T-cell (primary cell): ENCODE measurements around the gene CLEC16A. TPM values are rescaled to one million over a fixed set of nuclear protein-coding genes. Genes with fewer than 3 reads are reported as not detected.
"Not testable (repeated sequence)": the region's sequence is repeated elsewhere in the genome, so short reads cannot be mapped to it uniquely, and the experiment has no call there.

Source experiments
- ATAC-seq, 4 experiments: fragments of 200-7000 bp in 3 of 4; fragments of 150-1000 bp in 1 of 4; cut with Tn5 transposase; replicated peaks in 1 of 4; 1 replicate in 3 of 4; 2 replicates in 1 of 4; pipeline ENCODE4 v1.10.0; 2021; ENCODE audit warnings: moderate library complexity in 3 of 4, mild to moderate bottlenecking in 2 of 4, moderate number of reproducible peaks in 1 of 4
- CTCF ChIA-PET, 2 donors: fragments of 300-600 bp; sonication (Branson Sonifier 250); formaldehyde crosslinking; loops; one replicate each; lab custom pipeline; 2022; ENCODE audit warnings: antibody characterized with exemption in 2 of 2; lab: Charles Lee
- POLR2A ChIA-PET, 2 donors: fragments of 300-600 bp; sonication (Branson Sonifier 250); formaldehyde crosslinking; loops; one replicate each; lab custom pipeline; 2022; ENCODE audit warnings: antibody characterized with exemption in 2 of 2; lab: Charles Lee
- DNase-seq, 35 experiments: peaks; one replicate each; pipeline versions ENCODE4 v3.0.0 to v3.0.0-alpha.2; 2013 to 2023
- H3K27ac ChIP-seq: one replicate; pipeline ENCODE4 v1.5.1; 2013; ENCODE audit warnings: low read length
- H3K27me3 ChIP-seq, 2 experiments: replicated peaks in 1 of 2; 1 replicate in 1 of 2; 2 replicates in 1 of 2; pipeline versions ENCODE4 v1.6.1 to v1.7.0; 2013; ENCODE audit warnings: low read length in 1 of 2, mixed read lengths in 1 of 2; ENCODE audit not compliant: control insufficient read depth in 2 of 2, insufficient read depth in 2 of 2; ENCODE audit errors: extremely low read depth in 1 of 2
- H3K36me3 ChIP-seq, 2 donors: 1 replicate in 1 of 2; 2 replicates in 1 of 2; pipeline versions ENCODE4 v1.6.1 to v1.7.0; 2013; ENCODE audit warnings: low read length in 1 of 2; ENCODE audit not compliant: control insufficient read depth in 2 of 2, insufficient read depth in 1 of 2; ENCODE audit errors: extremely low read depth in 1 of 2
- H3K4me1 ChIP-seq, 2 experiments: 1 replicate in 1 of 2; 2 replicates in 1 of 2; pipeline versions ENCODE4 v1.6.1 to v1.7.0; 2013; ENCODE audit warnings: low read length in 2 of 2, mixed read lengths in 1 of 2; ENCODE audit not compliant: insufficient read depth in 2 of 2, control insufficient read depth in 1 of 2; ENCODE audit errors: extremely low read depth in 1 of 2
- H3K4me3 ChIP-seq, 2 donors: 1 replicate in 1 of 2; 2 replicates in 1 of 2; pipeline versions ENCODE4 v1.5.1 to v1.7.0; 2013; ENCODE audit warnings: mild to moderate bottlenecking in 2 of 2, low read length in 1 of 2, moderate library complexity in 1 of 2; ENCODE audit not compliant: control insufficient read depth in 1 of 2; ENCODE audit errors: extremely low read depth in 1 of 2
- H3K9me3 ChIP-seq: 2 replicates; pipeline ENCODE4 v1.7.0; 2013
- H3K27ac Mint-ChIP-seq, 2 donors: one replicate each; pipeline ENCODE4 v1.8.0; 2020 to 2021; ENCODE audit warnings: mild to moderate bottlenecking in 2 of 2, mixed read lengths in 2 of 2
- H3K27me3 Mint-ChIP-seq, 2 donors: one replicate each; pipeline ENCODE4 v1.8.0; 2021 to 2022; ENCODE audit warnings: mixed read lengths in 2 of 2
- H3K36me3 Mint-ChIP-seq: one replicate; pipeline ENCODE4 v1.8.0; 2021; ENCODE audit warnings: mixed read lengths
- H3K4me1 Mint-ChIP-seq, 3 donors: one replicate each; pipeline ENCODE4 v1.8.0; 2020 to 2022; ENCODE audit warnings: mixed read lengths in 3 of 3, mild to moderate bottlenecking in 1 of 3
- H3K4me3 Mint-ChIP-seq, 3 donors: one replicate each; pipeline ENCODE4 v1.8.0; 2020 to 2022; ENCODE audit warnings: mild to moderate bottlenecking in 3 of 3, mixed read lengths in 3 of 3, moderate library complexity in 3 of 3
- H3K9me3 Mint-ChIP-seq, 3 donors: one replicate each; pipeline ENCODE4 v1.8.0; 2020 to 2022; ENCODE audit warnings: mixed read lengths in 3 of 3
- WGBS: methylation state at CpG from one replicate; pipeline ENCODE4 v1.1.5; 2013; ENCODE audit warnings: missing lambda C conversion rate; ENCODE audit not compliant: insufficient coverage; 5-methylcytosine and 5-hydroxymethylcytosine counted together
- total RNA-seq, 35 experiments: library from RNA in 6 of 35; stranded (reverse) in 6 of 35; fragments of 120-200 nt in 1 of 35; gene quantifications; one replicate each; pipeline versions ENCODE4 v1.2.1 to v1.2.4 and lab custom pipeline; 2013 to 2026

The CLEC16A gene
- total RNA-seq, 5 donors from 2014 or later (not counting 1 experiment from before 2014, with no cell fraction given), result 27.4 to 34.6 (median 28.7) TPM

GRCh38 chr16:10929097-10929496 is 15.3 kb upstream of the CLEC16A start:
- H3K27ac Mint-ChIP-seq, H3K27ac ChIP-seq, DNase-seq, H3K4me3 Mint-ChIP-seq, H3K27me3 ChIP-seq, ATAC-seq, H3K27me3 Mint-ChIP-seq, H3K4me3 ChIP-seq, H3K9me3 ChIP-seq, H3K9me3 Mint-ChIP-seq, POLR2A ChIA-PET: not testable (repeated sequence)
- Mint-ChIP-seq H3K4me1 (peaks cover 22 to 25% (median 24%) of the 10 kb centered on the region in 3 donors), H3K36me3 (peaks cover 45% of the 10 kb centered on the region)
- WGBS, result 95% methylated on average over 10 of the region's 12 CpGs
- CTCF ChIA-PET, result interaction anchor here in 1 of 2 donors (0.6 kb wide), 1 partner anchor 13 kb away, joined by 5 read pairs; the partner anchor contains the start of gene DEXI
- peaks cover 17 to 57% of the 10 kb centered on the region in 2 donors for H3K36me3 ChIP-seq
- peaks cover 0 to 18% of the 10 kb centered on the region in 2 experiments for H3K4me1 ChIP-seq

GRCh38 chr16:10929853-10930754 is 14.3 kb upstream of the CLEC16A start:
- no peaks in the 10 kb centered on the region for H3K27me3 ChIP-seq
- no peaks in the 10 kb centered on the region for H3K27me3 Mint-ChIP-seq
- H3K4me1 ChIP-seq, result peaks cover 0 to 24% of the 10 kb centered on the region in 2 experiments
- DNase-seq (no peak), ATAC-seq (no peak)
- CTCF ChIA-PET, result interaction anchor here in 1 of 2 donors (0.5 to 0.6 kb wide), 2 partner anchors 12 to 1162 kb away, joined by 3 to 5 read pairs; partner anchors contain the start of gene DEXI
- no peak overlapping the region for H3K27ac ChIP-seq
- H3K4me3 Mint-ChIP-seq, result no peak overlapping the region
- H3K9me3 ChIP-seq, result no peaks in the 10 kb centered on the region
- POLR2A ChIA-PET, result no interaction called here
- H3K4me1 Mint-ChIP-seq, result peaks cover 31 to 34% (median 33%) of the 10 kb centered on the region in 3 donors
- H3K36me3 ChIP-seq, result peaks cover 22 to 53% of the 10 kb centered on the region in 2 donors
- H3K4me3 ChIP-seq, result no peak overlapping the region
- no peak overlapping the region for H3K27ac Mint-ChIP-seq
- no peaks in the 10 kb centered on the region for H3K9me3 Mint-ChIP-seq
- peaks cover 38% of the 10 kb centered on the region for H3K36me3 Mint-ChIP-seq
- WGBS, result 73% methylated on average over 10 of the region's 15 CpGs

GRCh38 chr16:10930755-10931093 is 13.6 kb upstream of the CLEC16A start:
- Mint-ChIP-seq H3K4me1 (peaks cover 35 to 40% (median 39%) of the 10 kb centered on the region in 3 donors), H3K27ac (no peak overlapping the region)
- CTCF ChIA-PET, result interaction anchor here in 1 of 2 donors (0.5 kb wide), 1 partner anchor 1161 kb away, joined by 3 read pairs; no protein-coding TSS in a partner anchor

GRCh38 chr16:10931134-10931533 is 13.2 kb upstream of the CLEC16A start:
- POLR2A ChIA-PET, result no interaction called here
- CTCF ChIA-PET, result interaction anchor here in 1 of 2 donors (0.5 kb wide), 1 partner anchor 1161 kb away, joined by 3 read pairs; no protein-coding TSS in a partner anchor
- Histone ChIP-seq H3K27me3 (no peaks in the 10 kb centered on the region), H3K27ac (no peak overlapping the region), H3K4me1 (peaks cover 0 to 24% of the 10 kb centered on the region in 2 experiments), H3K9me3 (no peaks in the 10 kb centered on the region), H3K4me3 (no peak overlapping the region), H3K36me3 (peaks cover 16 to 44% of the 10 kb centered on the region in 2 donors)
- no peaks in the 10 kb centered on the region for H3K9me3 Mint-ChIP-seq
- peaks cover 34% of the 10 kb centered on the region for H3K36me3 Mint-ChIP-seq
- H3K4me3 Mint-ChIP-seq, result no peak overlapping the region
- no peaks in the 10 kb centered on the region for H3K27me3 Mint-ChIP-seq
- WGBS, result 70% methylated on average over 2 of the region's 7 CpGs
- ATAC-seq, result no peak
- no peak for DNase-seq
- peaks cover 39 to 44% (median 43%) of the 10 kb centered on the region in 3 donors for H3K4me1 Mint-ChIP-seq
- H3K27ac Mint-ChIP-seq, result no peak overlapping the region

More at GRCh38 chr16:10930755-10931093, 13.6 kb upstream of the CLEC16A start:
- Histone ChIP-seq H3K27ac (no peak overlapping the region), H3K4me3 (no peak overlapping the region), H3K36me3 (peaks cover 16 to 48% of the 10 kb centered on the region in 2 donors), H3K27me3 (no peaks in the 10 kb centered on the region), H3K9me3 (no peaks in the 10 kb centered on the region), H3K4me1 (peaks cover 0 to 24% of the 10 kb centered on the region in 2 experiments)
- DNase-seq (no peak), ATAC-seq (no peak)
- Mint-ChIP-seq H3K27me3 (no peaks in the 10 kb centered on the region), H3K9me3 (no peaks in the 10 kb centered on the region), H3K36me3 (peaks cover 35% of the 10 kb centered on the region), H3K4me3 (no peak overlapping the region)
- POLR2A ChIA-PET, result no interaction called here
- WGBS, result 73% methylated on average over 1 of the region's 2 CpGs

- ATAC-seq (no peak), DNase-seq (no peak)
- Histone ChIP-seq H3K27ac (no peak overlapping the region), H3K4me3 (no peak overlapping the region), H3K4me1 (peaks cover 4 to 31% of the 10 kb centered on the region in 2 experiments), H3K9me3 (no peaks in the 10 kb centered on the region), H3K27me3 (no peaks in the 10 kb centered on the region), H3K36me3 (peaks cover 16 to 37% of the 10 kb centered on the region in 2 donors)
- Mint-ChIP-seq H3K27ac (no peak overlapping the region), H3K9me3 (no peaks in the 10 kb centered on the region), H3K4me3 (no peak overlapping the region), H3K27me3 (no peaks in the 10 kb centered on the region), H3K36me3 (peaks cover 30% of the 10 kb centered on the region), H3K4me1 (peaks cover 49 to 53% (median 53%) of the 10 kb centered on the region in 3 donors)
- ChIA-PET CTCF (interaction anchor here in 1 of 2 donors (0.7 kb wide), 2 partner anchors 9 to 780 kb away, joined by 3 to 10 read pairs; no protein-coding TSS in a partner anchor), POLR2A (interaction anchor here in 1 of 2 donors (0.6 kb wide), 1 partner anchor 957 kb away, joined by 3 read pairs; no protein-coding TSS in a partner anchor)
- 100% methylated on average over 6 of the region's 11 CpGs for WGBS
Observed at GRCh38 chr16:10931977-10932632, 12.3 kb upstream of the CLEC16A start.
